LNCaP clone FGC (cell line): Measurements from ENCODE around the gene PSMB1.

ENCODE experiments used
- DNase-seq: peaks from one replicate; pipeline ENCODE4 v3.0.0-alpha.2; 2011; ENCODE audit warnings: low read depth
- H3K4me3 ChIP-seq: 2 replicates; pipeline ENCODE4 v1.5.1; 2011; ENCODE audit warnings: mild to moderate bottlenecking, low read depth, low read length, control low read depth
- TF ChIP-seq, protein P1 (sequence below): IDR thresholded peaks from 2 replicates; pipeline ENCODE4 v1.5.1; 2012; ENCODE audit warnings: mild to moderate bottlenecking; ENCODE audit not compliant: control insufficient read depth, insufficient read depth; ENCODE audit errors: extremely low read depth

PSMB1 gene

DNA sequence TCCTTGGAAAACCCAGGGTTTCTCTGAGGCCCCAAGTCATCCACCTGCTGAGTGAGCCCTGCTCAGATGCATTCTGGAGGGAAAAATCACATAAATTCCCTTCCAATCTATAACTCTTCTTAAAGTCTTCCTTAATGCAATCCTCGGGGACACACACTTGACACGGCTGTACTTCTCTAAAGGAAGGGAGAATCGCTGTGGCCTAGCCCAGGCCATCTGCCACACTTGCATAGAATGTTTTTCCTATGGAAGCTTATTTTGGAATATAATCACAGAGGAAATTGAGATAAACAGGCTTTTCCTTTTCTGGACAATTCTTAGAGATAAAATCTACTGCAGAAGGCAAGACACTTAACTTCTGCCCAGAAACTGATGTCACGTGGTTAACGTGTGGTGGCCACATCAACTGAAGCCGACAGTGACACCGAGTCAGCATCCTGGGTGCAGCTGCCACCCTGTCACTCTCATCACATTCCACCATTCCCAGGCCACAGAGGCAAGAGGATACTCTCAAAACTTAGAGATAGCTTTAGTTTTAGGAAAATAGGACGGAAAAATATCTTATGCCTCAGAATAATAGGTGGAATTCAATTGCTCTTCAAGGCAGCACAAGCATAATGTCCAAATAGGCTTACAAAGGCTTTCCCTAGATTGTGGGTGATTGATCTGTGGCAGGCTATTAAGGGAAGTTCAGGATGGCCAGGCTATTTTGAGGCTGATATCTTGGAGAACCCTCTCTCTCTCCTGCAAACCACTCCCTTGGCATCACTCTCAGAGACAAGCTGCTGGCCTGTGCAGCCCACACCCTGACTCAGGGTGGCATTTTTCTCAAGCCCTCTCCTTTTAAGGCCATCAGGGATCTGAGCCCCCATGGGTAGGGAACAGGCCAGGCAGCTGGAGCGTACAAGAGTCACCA is 29.6 kb downstream of the PSMB1 start:
- H3K4me3 ChIP-seq: no peak overlapping the region
- TF ChIP-seq, protein P1, sequence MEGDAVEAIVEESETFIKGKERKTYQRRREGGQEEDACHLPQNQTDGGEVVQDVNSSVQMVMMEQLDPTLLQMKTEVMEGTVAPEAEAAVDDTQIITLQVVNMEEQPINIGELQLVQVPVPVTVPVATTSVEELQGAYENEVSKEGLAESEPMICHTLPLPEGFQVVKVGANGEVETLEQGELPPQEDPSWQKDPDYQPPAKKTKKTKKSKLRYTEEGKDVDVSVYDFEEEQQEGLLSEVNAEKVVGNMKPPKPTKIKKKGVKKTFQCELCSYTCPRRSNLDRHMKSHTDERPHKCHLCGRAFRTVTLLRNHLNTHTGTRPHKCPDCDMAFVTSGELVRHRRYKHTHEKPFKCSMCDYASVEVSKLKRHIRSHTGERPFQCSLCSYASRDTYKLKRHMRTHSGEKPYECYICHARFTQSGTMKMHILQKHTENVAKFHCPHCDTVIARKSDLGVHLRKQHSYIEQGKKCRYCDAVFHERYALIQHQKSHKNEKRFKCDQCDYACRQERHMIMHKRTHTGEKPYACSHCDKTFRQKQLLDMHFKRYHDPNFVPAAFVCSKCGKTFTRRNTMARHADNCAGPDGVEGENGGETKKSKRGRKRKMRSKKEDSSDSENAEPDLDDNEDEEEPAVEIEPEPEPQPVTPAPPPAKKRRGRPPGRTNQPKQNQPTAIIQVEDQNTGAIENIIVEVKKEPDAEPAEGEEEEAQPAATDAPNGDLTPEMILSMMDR: no peak
- DNase-seq: no peak

GRCh38 chr6:170522565-170523183 is 30.4 kb downstream of the PSMB1 start:
- no peak for DNase-seq
- H3K4me3 ChIP-seq: no peak overlapping the region
- TF ChIP-seq, protein P1: peak; percentile 75

GRCh38 chr6:170516783-170517616 is 36.1 kb downstream of the PSMB1 start:
- H3K4me3 ChIP-seq: no peak overlapping the region
- TF ChIP-seq, protein P1: peak; percentile 81
- peak; percentile 34 for DNase-seq

- H3K4me3 ChIP-seq: no peak overlapping the region
- DNase-seq: no peak
- TF ChIP-seq, protein P1: no peak
Measured at GRCh38 chr6:170514908-170515307, 38.2 kb downstream of the PSMB1 start.

DNA sequence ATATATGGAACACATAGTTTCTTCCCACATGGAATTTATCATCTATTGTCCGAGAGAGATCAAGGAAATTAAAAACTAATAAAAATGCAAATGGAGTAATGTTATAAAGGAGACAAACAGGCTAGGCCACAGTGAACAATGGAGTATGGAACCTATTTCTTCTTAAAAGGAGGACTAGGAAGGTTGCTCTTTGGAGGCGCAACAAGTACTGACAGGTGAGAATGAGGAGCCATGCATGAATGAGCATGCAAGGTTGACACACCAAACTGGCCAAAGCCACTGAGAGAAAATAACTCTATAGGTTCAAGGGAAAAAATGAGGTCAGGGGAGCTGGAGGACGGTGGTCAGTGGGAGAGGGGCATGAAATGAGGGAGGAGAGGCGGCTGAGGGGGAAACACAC is 40.9 kb downstream of the PSMB1 start:
- no peak for DNase-seq
- TF ChIP-seq, protein P1: no peak
- no peak overlapping the region for H3K4me3 ChIP-seq

DNA sequence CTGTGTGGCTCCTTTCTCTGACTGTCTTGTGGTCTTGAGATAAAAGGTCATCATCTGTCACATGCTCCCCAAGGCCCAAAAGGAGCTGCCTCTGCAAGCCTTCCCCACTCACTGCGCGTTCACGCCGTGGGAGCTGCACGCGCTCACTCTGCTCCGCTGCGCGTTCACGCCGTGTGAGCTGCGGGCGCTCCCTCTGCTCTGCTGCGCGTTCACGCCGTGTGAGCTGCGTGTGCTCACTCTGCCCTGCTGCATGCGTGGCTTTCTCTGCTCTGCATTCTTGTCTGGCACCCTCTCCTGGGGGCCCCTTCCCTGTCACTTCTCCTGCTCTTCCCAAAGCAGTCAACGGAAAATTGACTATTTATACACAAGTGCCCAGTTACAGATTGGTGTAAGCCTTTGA is 42.5 kb downstream of the PSMB1 start:
- no peak overlapping the region for H3K4me3 ChIP-seq
- DNase-seq: no peak
- TF ChIP-seq, protein P1: no peak
